PC-3 (cell line): ENCODE results near the gene GLB1L3.

Experiments used
- EZH2 ChIP-seq: fragments of 300-600 bp; sonication (generic); IDR thresholded peaks from one replicate; pipeline ENCODE4 v1.6.1; 2017; ENCODE audit warnings: antibody characterized with exemption, mild to moderate bottlenecking, low read length; ENCODE audit not compliant: unreplicated experiment
- TF ChIP-seq, protein P1 (sequence below): fragments of 300-600 bp; sonication (generic); conservative IDR thresholded peaks from 2 replicates; pipeline ENCODE4 v1.5.1; 2017; ENCODE audit warnings: antibody characterized with exemption, low read depth, mild to moderate bottlenecking, low read length

- TF ChIP-seq, protein P1, sequence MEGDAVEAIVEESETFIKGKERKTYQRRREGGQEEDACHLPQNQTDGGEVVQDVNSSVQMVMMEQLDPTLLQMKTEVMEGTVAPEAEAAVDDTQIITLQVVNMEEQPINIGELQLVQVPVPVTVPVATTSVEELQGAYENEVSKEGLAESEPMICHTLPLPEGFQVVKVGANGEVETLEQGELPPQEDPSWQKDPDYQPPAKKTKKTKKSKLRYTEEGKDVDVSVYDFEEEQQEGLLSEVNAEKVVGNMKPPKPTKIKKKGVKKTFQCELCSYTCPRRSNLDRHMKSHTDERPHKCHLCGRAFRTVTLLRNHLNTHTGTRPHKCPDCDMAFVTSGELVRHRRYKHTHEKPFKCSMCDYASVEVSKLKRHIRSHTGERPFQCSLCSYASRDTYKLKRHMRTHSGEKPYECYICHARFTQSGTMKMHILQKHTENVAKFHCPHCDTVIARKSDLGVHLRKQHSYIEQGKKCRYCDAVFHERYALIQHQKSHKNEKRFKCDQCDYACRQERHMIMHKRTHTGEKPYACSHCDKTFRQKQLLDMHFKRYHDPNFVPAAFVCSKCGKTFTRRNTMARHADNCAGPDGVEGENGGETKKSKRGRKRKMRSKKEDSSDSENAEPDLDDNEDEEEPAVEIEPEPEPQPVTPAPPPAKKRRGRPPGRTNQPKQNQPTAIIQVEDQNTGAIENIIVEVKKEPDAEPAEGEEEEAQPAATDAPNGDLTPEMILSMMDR, result no peak
- no peak for TF ChIP-seq EZH2
Observed at GRCh38 chr11:134250246-134250645, 25.9 kb upstream of the GLB1L3 start.
